H9 (cell line): ENCODE data around the gene GRIK4. TPM values are rescaled to one million over a fixed set of nuclear protein-coding genes. Genes with fewer than 3 reads are reported as not detected.

ENCODE experiments used
- DNase-seq: peaks from one replicate; pipeline ENCODE4 v3.0.0-alpha.2; 2017
- H2AFZ ChIP-seq: one replicate; pipeline ENCODE4 v1.6.1; 2013; ENCODE audit warnings: mild to moderate bottlenecking, low read length, control low read depth, moderate library complexity
- H2AK5ac ChIP-seq: 2 replicates; pipeline ENCODE4 v1.6.1; 2013; ENCODE audit warnings: low read length, control low read depth, mixed read lengths; ENCODE audit not compliant: insufficient read length
- H2BK120ac ChIP-seq: one replicate; pipeline ENCODE4 v1.6.1; 2013; ENCODE audit warnings: low read depth, mild to moderate bottlenecking, low read length, control low read depth, inconsistent platforms; ENCODE audit not compliant: poor library complexity, severe bottlenecking
- H2BK12ac ChIP-seq: 2 replicates; pipeline ENCODE4 v1.6.1; 2013; ENCODE audit warnings: low read length, control low read depth, mixed read lengths, low read depth; ENCODE audit not compliant: insufficient read length
- H2BK15ac ChIP-seq: 2 replicates; pipeline ENCODE4 v1.6.1; 2013; ENCODE audit warnings: low read depth, low read length, control low read depth
- H2BK20ac ChIP-seq: one replicate; pipeline ENCODE4 v1.6.1; 2013; ENCODE audit warnings: low read depth, mild to moderate bottlenecking, low read length, control low read depth, inconsistent platforms; ENCODE audit not compliant: poor library complexity, severe bottlenecking
- H2BK5ac ChIP-seq: 2 replicates; pipeline ENCODE4 v1.6.1; 2013; ENCODE audit warnings: low read length, control low read depth, mixed read lengths; ENCODE audit not compliant: insufficient read length
- H3K14ac ChIP-seq: 2 replicates; pipeline ENCODE4 v1.6.1; 2013; ENCODE audit warnings: low read length, control low read depth; ENCODE audit not compliant: insufficient read depth
- H3K18ac ChIP-seq: 2 replicates; pipeline ENCODE4 v1.6.1; 2013; ENCODE audit warnings: low read depth, mild to moderate bottlenecking, mixed read lengths, low read length, control low read depth; ENCODE audit not compliant: insufficient read length
- H3K23ac ChIP-seq: 2 replicates; pipeline ENCODE4 v1.6.1; 2013; ENCODE audit warnings: low read length, control low read depth, mixed read lengths, low read depth; ENCODE audit not compliant: insufficient read length
- H3K23me2 ChIP-seq: 2 replicates; pipeline ENCODE4 v1.6.1; 2013; ENCODE audit warnings: low read depth, mild to moderate bottlenecking, mixed read lengths, low read length, control low read depth; ENCODE audit not compliant: insufficient read length, poor library complexity, severe bottlenecking
- H3K27ac ChIP-seq: 2 replicates; pipeline ENCODE4 v1.5.1; 2013; ENCODE audit warnings: low read length, control low read depth, mixed read lengths, low read depth; ENCODE audit not compliant: insufficient read length
- H3K27me3 ChIP-seq: 2 replicates; pipeline ENCODE4 v1.6.1; 2013; ENCODE audit warnings: low read length, control low read depth, inconsistent platforms; ENCODE audit not compliant: insufficient read depth
- H3K4ac ChIP-seq: 2 replicates; pipeline ENCODE4 v1.6.1; 2013; ENCODE audit warnings: low read depth, mild to moderate bottlenecking, control low read depth, inconsistent platforms, low read length, moderate library complexity
- H3K4me1 ChIP-seq: 2 replicates; pipeline ENCODE4 v1.6.1; 2013; ENCODE audit warnings: low read length, control low read depth, inconsistent platforms; ENCODE audit not compliant: insufficient read depth
- H3K4me2 ChIP-seq: 2 replicates; pipeline ENCODE4 v1.6.1; 2013; ENCODE audit warnings: low read length, control low read depth, mixed read lengths; ENCODE audit not compliant: insufficient read length, insufficient read depth
- H3K56ac ChIP-seq: 2 replicates; pipeline ENCODE4 v1.6.1; 2013; ENCODE audit warnings: low read depth, mild to moderate bottlenecking, mixed read lengths, low read length, control low read depth; ENCODE audit not compliant: insufficient read length
- H3K79me1 ChIP-seq: 2 replicates; pipeline ENCODE4 v1.6.1; 2013; ENCODE audit warnings: low read depth, mild to moderate bottlenecking, moderate library complexity, low read length, control low read depth, inconsistent platforms; ENCODE audit not compliant: insufficient read depth, poor library complexity, severe bottlenecking
- H3K79me2 ChIP-seq: 2 replicates; pipeline ENCODE4 v1.6.1; 2013; ENCODE audit warnings: low read length, control low read depth, inconsistent platforms; ENCODE audit not compliant: insufficient read depth
- H3K9ac ChIP-seq: 2 replicates; pipeline ENCODE4 v1.6.1; 2013; ENCODE audit warnings: low read length, control low read depth, mixed read lengths; ENCODE audit not compliant: insufficient read length; ENCODE audit errors: extremely low read depth
- H3K9me3 ChIP-seq: one replicate; pipeline ENCODE4 v1.6.1; 2013; ENCODE audit warnings: low read depth, low read length, inconsistent platforms; ENCODE audit not compliant: control insufficient read depth
- H3T11ph ChIP-seq: one replicate; pipeline ENCODE4 v1.6.1; 2013; ENCODE audit warnings: mild to moderate bottlenecking, low read length, control low read depth, inconsistent platforms
- H4K20me1 ChIP-seq: one replicate; pipeline ENCODE4 v1.6.1; 2013; ENCODE audit not compliant: control insufficient read depth, insufficient read length, insufficient read depth
- H4K5ac ChIP-seq: 2 replicates; pipeline ENCODE4 v1.6.1; 2013; ENCODE audit warnings: low read depth, mild to moderate bottlenecking, mixed read lengths, low read length, control low read depth; ENCODE audit not compliant: insufficient read length
- H4K8ac ChIP-seq: replicated peaks from 2 replicates; pipeline ENCODE4 v1.6.1; 2013; ENCODE audit warnings: low read length, control low read depth, mixed read lengths, low read depth; ENCODE audit not compliant: insufficient read length
- H4K91ac ChIP-seq: 2 replicates; pipeline ENCODE4 v1.6.1; 2013; ENCODE audit warnings: low read depth, mild to moderate bottlenecking, moderate library complexity, mixed read lengths, low read length, control low read depth; ENCODE audit not compliant: insufficient read length
- H3K27ac Mint-ChIP-seq, 3 experiments: 2 replicates in 2 of 3; 3 replicates in 1 of 3; pipeline ENCODE4 v1.8.0; 2020 to 2021; ENCODE audit warnings: mixed read lengths in 3 of 3, mild to moderate bottlenecking in 1 of 3, moderate library complexity in 1 of 3
- H3K27me3 Mint-ChIP-seq: 2 replicates; pipeline ENCODE4 v1.8.0; 2021; ENCODE audit warnings: low read depth, mild to moderate bottlenecking, moderate library complexity, mixed read lengths
- H3K36me3 Mint-ChIP-seq, 3 experiments: 2 replicates in 2 of 3; 3 replicates in 1 of 3; pipeline ENCODE4 v1.8.0; 2020 to 2021; ENCODE audit warnings: low read depth in 3 of 3, mixed read lengths in 3 of 3; ENCODE audit not compliant: insufficient read depth in 1 of 3
- H3K4me1 Mint-ChIP-seq, 2 experiments: 2 replicates each; pipeline ENCODE4 v1.8.0; 2020; ENCODE audit warnings: mixed read lengths in 2 of 2
- H3K4me3 Mint-ChIP-seq, 2 experiments: 2 replicates in 1 of 2; 3 replicates in 1 of 2; pipeline ENCODE4 v1.8.0; 2020 to 2021; ENCODE audit warnings: mild to moderate bottlenecking in 2 of 2, mixed read lengths in 2 of 2, moderate library complexity in 1 of 2
- H3K9me3 Mint-ChIP-seq, 2 experiments: 2 replicates in 1 of 2; 3 replicates in 1 of 2; pipeline ENCODE4 v1.8.0; 2020; ENCODE audit warnings: mild to moderate bottlenecking in 2 of 2, mixed read lengths in 2 of 2, moderate library complexity in 1 of 2
- WGBS: extraction: QIAGEN DNeasy Blood & Tissue Kit; methylation state at CpG from one replicate; pipeline ENCODE4 v1.1.7; 2013; ENCODE audit warnings: missing lambda C conversion rate, low lambda C conversion rate, mixed read lengths; ENCODE audit not compliant: insufficient read length; ENCODE audit errors: extremely low coverage; 5-methylcytosine and 5-hydroxymethylcytosine counted together
- total RNA-seq: library from RNA; stranded (reverse); gene quantifications from 2 replicates; pipeline ENCODE4 v1.2.1, GENCODE V29; 2021
- TF ChIP-seq, protein P1 (sequence below): fragments of 200-600 bp; sonication (generic); conservative IDR thresholded peaks from 3 replicates; pipeline ENCODE4 v1.8.0; 2021; ENCODE audit warnings: antibody characterized with exemption, mild to moderate bottlenecking

Gene GRIK4
- total RNA-seq, 1 experiment from 2014 or later, result 2.3 TPM

DNA sequence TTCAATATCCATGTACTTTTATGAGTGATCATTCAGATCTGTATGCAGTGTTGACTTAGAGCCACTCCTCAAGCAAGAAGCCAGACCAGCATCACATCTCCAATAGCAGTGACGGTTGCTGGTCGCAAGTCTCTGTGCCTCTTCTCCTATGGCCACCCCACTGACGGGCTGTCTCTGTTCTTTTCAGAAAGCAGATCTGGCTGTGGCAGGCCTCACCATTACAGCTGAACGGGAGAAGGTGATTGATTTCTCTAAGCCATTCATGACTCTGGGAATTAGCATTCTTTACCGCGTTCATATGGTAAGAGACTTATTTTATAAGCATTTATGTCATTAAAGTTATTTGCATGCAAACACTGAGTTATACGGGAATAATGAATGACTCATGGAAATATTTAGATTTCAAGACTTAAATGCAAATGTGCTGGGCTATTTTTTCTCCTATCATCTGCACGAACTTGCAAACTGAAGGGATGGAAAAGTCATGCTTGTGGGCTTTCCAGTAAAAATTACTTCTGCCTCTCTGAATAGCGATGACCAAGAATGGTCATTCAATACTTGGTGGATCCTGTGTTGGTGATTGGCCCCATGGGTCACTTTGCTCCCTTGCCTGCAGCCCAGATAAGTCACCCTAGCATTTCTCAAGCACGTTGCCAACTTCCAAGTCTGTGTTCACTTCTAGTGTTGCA is 428.8 kb downstream of the GRIK4 start:
- no peak overlapping the region for H3K4ac ChIP-seq
- H3K27me3 ChIP-seq, result no peaks in the 10 kb centered on the region
- WGBS, result no CpG with 5 or more reads among the region's 10 CpGs
- H3T11ph ChIP-seq, result no peak overlapping the region
- H3K18ac ChIP-seq, result no peak overlapping the region
- TF ChIP-seq, protein P1, sequence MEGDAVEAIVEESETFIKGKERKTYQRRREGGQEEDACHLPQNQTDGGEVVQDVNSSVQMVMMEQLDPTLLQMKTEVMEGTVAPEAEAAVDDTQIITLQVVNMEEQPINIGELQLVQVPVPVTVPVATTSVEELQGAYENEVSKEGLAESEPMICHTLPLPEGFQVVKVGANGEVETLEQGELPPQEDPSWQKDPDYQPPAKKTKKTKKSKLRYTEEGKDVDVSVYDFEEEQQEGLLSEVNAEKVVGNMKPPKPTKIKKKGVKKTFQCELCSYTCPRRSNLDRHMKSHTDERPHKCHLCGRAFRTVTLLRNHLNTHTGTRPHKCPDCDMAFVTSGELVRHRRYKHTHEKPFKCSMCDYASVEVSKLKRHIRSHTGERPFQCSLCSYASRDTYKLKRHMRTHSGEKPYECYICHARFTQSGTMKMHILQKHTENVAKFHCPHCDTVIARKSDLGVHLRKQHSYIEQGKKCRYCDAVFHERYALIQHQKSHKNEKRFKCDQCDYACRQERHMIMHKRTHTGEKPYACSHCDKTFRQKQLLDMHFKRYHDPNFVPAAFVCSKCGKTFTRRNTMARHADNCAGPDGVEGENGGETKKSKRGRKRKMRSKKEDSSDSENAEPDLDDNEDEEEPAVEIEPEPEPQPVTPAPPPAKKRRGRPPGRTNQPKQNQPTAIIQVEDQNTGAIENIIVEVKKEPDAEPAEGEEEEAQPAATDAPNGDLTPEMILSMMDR, result no peak
- H3K79me2 ChIP-seq, result no peaks in the 10 kb centered on the region
- H4K8ac ChIP-seq, result no peak overlapping the region
- no peaks in the 10 kb centered on the region for H4K20me1 ChIP-seq
- no peak overlapping the region for H2AK5ac ChIP-seq
- H2BK5ac ChIP-seq, result no peak overlapping the region
- no peaks in the 10 kb centered on the region for H3K79me1 ChIP-seq
- H2BK15ac ChIP-seq, result no peak overlapping the region
- no peaks in the 10 kb centered on the region; the same call in 1 of the 2 replicates for H3K4me1 ChIP-seq
- no peak overlapping the region for H3K23ac ChIP-seq
- no peak overlapping the region for H4K91ac ChIP-seq
- Mint-ChIP-seq H3K4me1 (peaks cover 18 to 21% of the 10 kb centered on the region in 2 experiments), H3K36me3 (peaks cover 9 to 12% (median 9%) of the 10 kb centered on the region in 3 experiments), H3K27ac (no peak overlapping the region), H3K27me3 (peaks cover 2% of the 10 kb centered on the region; the same call in 1 of the 2 replicates), H3K4me3 (no peak overlapping the region), H3K9me3 (peaks cover 13 to 17% of the 10 kb centered on the region in 2 experiments)
- no peak overlapping the region for H2AFZ ChIP-seq
- H2BK120ac ChIP-seq, result no peak overlapping the region
- no peak overlapping the region for H3K27ac ChIP-seq
- no peak overlapping the region for H3K4me2 ChIP-seq
- no peak overlapping the region for H2BK12ac ChIP-seq
- no peaks in the 10 kb centered on the region for H3K23me2 ChIP-seq
- no peak overlapping the region for H3K9ac ChIP-seq
- H3K9me3 ChIP-seq, result peaks cover 6% of the 10 kb centered on the region
- no peak overlapping the region; the same call in 1 of the 2 replicates for H3K14ac ChIP-seq
- no peak for DNase-seq
- H3K56ac ChIP-seq, result no peak overlapping the region
- no peak overlapping the region for H4K5ac ChIP-seq
- no peak overlapping the region for H2BK20ac ChIP-seq
